Calu3 (cell line): ENCODE results near the gene TSPAN18. TPM values are rescaled to one million over a fixed set of nuclear protein-coding genes. Genes with fewer than 3 reads are reported as not detected.

ENCODE experiments used
- BruUV-seq: library from RNA; stranded (reverse); fragments of 400-500 nt; replicated peaks from 2 replicates; lab custom pipeline; 2021; lab: Mats Ljungman, UMichigan
- CTCF ChIA-PET: fragments of 300-600 bp; sonication (Branson Sonifier 250); formaldehyde crosslinking; loops from one replicate; lab custom pipeline; 2022; ENCODE audit warnings: antibody characterized with exemption; lab: Charles Lee
- DNase-seq: peaks from one replicate; pipeline ENCODE4 v3.0.0; 2022
- H3K27ac Mint-ChIP-seq: one replicate; pipeline ENCODE4 v1.8.0; 2022; ENCODE audit warnings: mixed read lengths; ENCODE audit not compliant: unreplicated experiment
- H3K27me3 Mint-ChIP-seq: one replicate; pipeline ENCODE4 v1.8.0; 2022; ENCODE audit warnings: mixed read lengths; ENCODE audit not compliant: unreplicated experiment
- H3K36me3 Mint-ChIP-seq: one replicate; pipeline ENCODE4 v1.8.0; 2022; ENCODE audit warnings: mild to moderate bottlenecking, moderate library complexity, mixed read lengths; ENCODE audit not compliant: insufficient read depth, unreplicated experiment
- H3K4me1 Mint-ChIP-seq: one replicate; pipeline ENCODE4 v1.8.0; 2022; ENCODE audit warnings: mild to moderate bottlenecking, low read depth, mixed read lengths; ENCODE audit not compliant: unreplicated experiment
- H3K4me3 Mint-ChIP-seq: one replicate; pipeline ENCODE4 v1.8.0; 2022; ENCODE audit warnings: mild to moderate bottlenecking, low read depth, moderate library complexity, mixed read lengths; ENCODE audit not compliant: unreplicated experiment
- H3K9me3 Mint-ChIP-seq: one replicate; pipeline ENCODE4 v1.8.0; 2022; ENCODE audit warnings: low read depth, mixed read lengths; ENCODE audit not compliant: unreplicated experiment
- intact Hi-C: fragments of 100-400 bp; cut with micrococcal nuclease; formaldehyde crosslinking; loops from one replicate; pipeline ENCODE4 v1.10.0; 2022; ENCODE audit not compliant: unreplicated experiment
- total RNA-seq: library from RNA; stranded (reverse); gene quantifications from 2 replicates; pipeline ENCODE4 v1.2.3, GENCODE V29; 2022
- TF ChIP-seq, protein P1 (sequence below): fragments of 200-600 bp; IDR thresholded peaks from one replicate; pipeline ENCODE4 v1.8.0; 2022; ENCODE audit warnings: antibody characterized with exemption; ENCODE audit not compliant: unreplicated experiment

TSPAN18 gene
- total RNA-seq, 1 experiment from 2014 or later = not detected

DNA sequence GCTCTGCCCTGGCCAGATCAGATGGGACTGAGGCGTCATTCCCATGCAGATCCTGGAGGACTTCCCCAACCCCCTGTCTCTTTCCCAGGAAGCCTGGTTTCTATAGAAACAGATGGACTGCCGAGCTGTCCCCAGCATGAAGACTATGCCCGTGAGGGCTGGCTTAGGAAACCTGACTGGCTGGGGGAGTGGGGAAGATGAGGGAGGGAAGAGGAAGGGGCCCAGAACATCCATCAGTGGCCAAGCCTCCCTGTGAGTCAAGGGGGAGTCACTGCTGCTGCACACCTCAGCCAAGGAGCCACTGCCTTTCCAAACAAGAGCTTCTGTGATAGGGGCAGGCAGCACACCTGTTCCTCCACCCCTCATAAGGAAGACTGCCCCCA is 218.1 kb downstream of the TSPAN18 start:
- intact Hi-C loops = no loop called here

DNA sequence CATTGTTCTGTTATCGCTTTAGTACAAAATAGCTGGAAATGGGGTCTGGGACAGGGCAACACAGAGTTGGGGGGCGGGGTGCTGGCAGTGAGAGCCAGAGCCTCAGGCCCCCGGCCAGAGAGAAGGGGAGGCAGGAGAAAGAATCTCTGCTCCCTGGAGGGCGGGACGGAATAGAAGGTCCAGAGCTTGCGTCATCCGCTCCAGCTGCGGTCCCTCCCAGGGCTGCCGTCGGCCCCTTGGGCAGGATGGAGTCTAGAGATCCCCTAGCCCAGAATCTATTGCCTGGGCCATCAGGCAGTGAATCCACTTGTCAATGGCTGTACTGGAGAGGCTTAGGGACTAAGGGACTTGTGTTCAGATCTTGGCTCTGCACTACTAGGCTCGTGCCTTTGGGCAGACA is 218.9 kb downstream of the TSPAN18 start:
- no peaks in the 10 kb centered on the region for H3K4me1 Mint-ChIP-seq
- CTCF ChIA-PET = interaction anchor here (1.3 kb wide), 1 partner anchor 160 kb away, joined by 4 read pairs; no protein-coding TSS in a partner anchor
- no peak overlapping the region for H3K27ac Mint-ChIP-seq
- H3K36me3 Mint-ChIP-seq = peaks cover 6% of the 10 kb centered on the region
- no peaks in the 10 kb centered on the region for H3K9me3 Mint-ChIP-seq
- DNase-seq = no peak
- H3K27me3 Mint-ChIP-seq = peaks cover 29% of the 10 kb centered on the region
- BruUV-seq = no TSS peak
- H3K4me3 Mint-ChIP-seq = no peak overlapping the region
- TF ChIP-seq, protein P1, sequence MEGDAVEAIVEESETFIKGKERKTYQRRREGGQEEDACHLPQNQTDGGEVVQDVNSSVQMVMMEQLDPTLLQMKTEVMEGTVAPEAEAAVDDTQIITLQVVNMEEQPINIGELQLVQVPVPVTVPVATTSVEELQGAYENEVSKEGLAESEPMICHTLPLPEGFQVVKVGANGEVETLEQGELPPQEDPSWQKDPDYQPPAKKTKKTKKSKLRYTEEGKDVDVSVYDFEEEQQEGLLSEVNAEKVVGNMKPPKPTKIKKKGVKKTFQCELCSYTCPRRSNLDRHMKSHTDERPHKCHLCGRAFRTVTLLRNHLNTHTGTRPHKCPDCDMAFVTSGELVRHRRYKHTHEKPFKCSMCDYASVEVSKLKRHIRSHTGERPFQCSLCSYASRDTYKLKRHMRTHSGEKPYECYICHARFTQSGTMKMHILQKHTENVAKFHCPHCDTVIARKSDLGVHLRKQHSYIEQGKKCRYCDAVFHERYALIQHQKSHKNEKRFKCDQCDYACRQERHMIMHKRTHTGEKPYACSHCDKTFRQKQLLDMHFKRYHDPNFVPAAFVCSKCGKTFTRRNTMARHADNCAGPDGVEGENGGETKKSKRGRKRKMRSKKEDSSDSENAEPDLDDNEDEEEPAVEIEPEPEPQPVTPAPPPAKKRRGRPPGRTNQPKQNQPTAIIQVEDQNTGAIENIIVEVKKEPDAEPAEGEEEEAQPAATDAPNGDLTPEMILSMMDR = no peak
- intact Hi-C loops = no loop called here

More for the DNA sequence above, 218.1 kb downstream of the TSPAN18 start:
- BruUV-seq = no TSS peak
- H3K4me1 Mint-ChIP-seq = no peaks in the 10 kb centered on the region
- TF ChIP-seq, protein P1 = no peak
- no peaks in the 10 kb centered on the region for H3K9me3 Mint-ChIP-seq
- H3K4me3 Mint-ChIP-seq = no peak overlapping the region
- H3K27ac Mint-ChIP-seq = no peak overlapping the region
- peaks cover under 1% of the 10 kb centered on the region for H3K36me3 Mint-ChIP-seq
- H3K27me3 Mint-ChIP-seq = peaks cover 29% of the 10 kb centered on the region
- CTCF ChIA-PET = interaction anchor here (0.6 to 1.3 kb wide), 3 partner anchors 14 to 161 kb away, joined by 4 to 9 read pairs (median 4); no protein-coding TSS in a partner anchor
- DNase-seq = no peak

DNA sequence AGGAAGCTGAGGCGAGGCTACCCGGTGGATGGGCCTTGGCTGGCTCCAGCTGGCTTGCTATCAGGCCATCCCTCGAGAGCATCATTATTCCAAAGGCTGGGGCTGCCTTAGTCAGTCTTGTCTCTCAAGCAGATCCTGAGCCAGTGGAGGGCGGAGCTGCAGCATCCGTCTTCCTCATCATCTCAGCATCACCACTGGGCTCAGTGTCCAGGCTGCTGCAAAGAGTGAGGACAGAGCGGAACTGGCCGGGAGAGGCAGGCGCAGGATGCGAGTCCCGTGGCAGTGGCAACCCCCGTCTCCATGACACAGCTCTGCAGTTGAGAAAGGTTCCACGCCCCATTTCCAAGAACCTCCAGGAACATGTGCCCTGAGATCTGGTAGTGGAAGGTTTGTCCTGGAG is 219.5 kb downstream of the TSPAN18 start:
- BruUV-seq = no TSS peak
- H3K4me3 Mint-ChIP-seq = no peak overlapping the region
- H3K9me3 Mint-ChIP-seq = no peaks in the 10 kb centered on the region
- CTCF ChIA-PET = no interaction called here
- TF ChIP-seq, protein P1 = no peak
- no peak for DNase-seq
- H3K36me3 Mint-ChIP-seq = peaks cover 7% of the 10 kb centered on the region
- intact Hi-C loops = no loop called here
- H3K27me3 Mint-ChIP-seq = peaks cover 29% of the 10 kb centered on the region
- no peak overlapping the region for H3K27ac Mint-ChIP-seq
- no peaks in the 10 kb centered on the region for H3K4me1 Mint-ChIP-seq

DNA sequence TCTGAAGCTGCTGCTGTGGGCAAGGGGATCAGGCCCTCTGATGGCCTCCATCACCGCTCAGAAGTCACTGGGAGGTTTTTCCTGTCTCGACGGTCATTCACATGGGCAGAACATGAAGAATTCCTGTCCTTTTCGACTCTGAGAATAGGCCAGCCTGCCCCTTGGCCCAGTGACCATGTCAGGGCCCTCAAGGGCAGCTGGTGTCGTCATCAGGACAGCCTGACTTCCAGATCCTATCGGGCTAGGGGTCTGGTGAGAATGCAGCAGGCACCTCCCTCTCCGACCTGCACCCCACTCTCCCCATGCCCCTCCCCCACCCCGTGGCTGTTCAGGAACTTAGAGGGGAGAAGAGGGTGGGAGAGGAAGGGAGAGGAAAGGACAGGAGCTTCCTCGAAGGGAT is 220.4 kb downstream of the TSPAN18 start:
- Mint-ChIP-seq H3K9me3 (no peaks in the 10 kb centered on the region), H3K4me3 (no peak overlapping the region), H3K36me3 (peaks cover 11% of the 10 kb centered on the region), H3K27ac (no peak overlapping the region), H3K27me3 (peaks cover 20% of the 10 kb centered on the region), H3K4me1 (no peaks in the 10 kb centered on the region)
- no peak for DNase-seq
- TF ChIP-seq, protein P1 = no peak
- intact Hi-C loops = no loop called here
- CTCF ChIA-PET = interaction anchor here (0.6 to 1.4 kb wide), 3 partner anchors 14 to 158 kb away, joined by 3 to 4 read pairs (median 3); no protein-coding TSS in a partner anchor
- no TSS peak for BruUV-seq
